DMS153 (cell line): ENCODE data around the gene PXMP4.
A peak's percentile ranks its signal among the peaks of the same experiment; 100 is the strongest.

ENCODE experiments used
- DNase-seq: peaks from one replicate; lab custom pipeline; 2025; lab: John Stamatoyannopoulos, UW

PXMP4 gene

DNA sequence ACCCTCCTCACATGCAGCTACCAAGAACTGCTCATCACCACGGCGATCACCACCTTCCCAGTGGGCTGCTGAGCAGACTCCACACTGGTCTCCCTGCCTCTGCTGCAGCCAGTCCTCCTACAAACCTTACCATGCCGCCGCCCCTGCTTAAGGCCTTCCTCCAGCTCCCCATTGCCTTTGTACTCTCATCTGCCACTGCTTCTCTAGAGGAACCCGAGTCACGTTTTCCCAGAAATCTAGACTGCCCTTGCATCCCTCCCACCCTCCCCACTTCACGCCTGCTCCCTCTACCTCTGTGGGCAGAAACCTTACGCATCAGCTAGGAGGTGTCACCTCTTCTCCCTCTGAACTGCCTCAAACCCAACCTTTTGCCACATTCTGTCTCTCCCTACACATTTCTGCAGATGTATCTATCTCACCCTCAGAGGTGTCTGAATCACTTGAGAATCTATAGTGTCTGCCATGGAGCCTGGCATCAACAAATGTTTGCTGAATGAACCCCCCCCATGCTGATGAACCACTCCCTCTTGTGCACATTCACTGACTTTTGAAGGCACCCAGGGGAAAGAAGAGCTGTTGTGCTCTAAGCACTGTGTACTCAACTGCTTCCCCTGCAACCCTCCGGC is 38.3 kb downstream of the PXMP4 start:
- no peak for DNase-seq

DNA sequence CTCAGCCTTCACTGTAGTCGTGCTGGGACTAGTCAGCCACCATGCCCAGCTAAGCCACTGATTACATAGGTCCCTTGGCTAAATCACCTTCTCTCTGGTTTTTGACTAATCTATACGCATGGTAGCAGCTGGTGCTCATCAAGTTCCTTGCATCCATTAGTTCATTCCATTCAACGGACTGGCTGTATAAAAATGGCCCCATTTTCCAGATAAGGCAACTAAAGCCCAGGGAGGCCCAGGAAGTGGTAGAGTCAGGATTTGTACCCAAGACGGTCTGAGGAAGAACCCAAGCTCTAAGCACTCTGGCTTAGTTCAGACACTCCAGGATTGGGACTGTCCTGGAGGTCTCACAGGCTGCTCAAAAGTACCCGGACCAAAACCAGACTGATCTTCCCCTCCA is 38.8 kb downstream of the PXMP4 start:
- DNase-seq = no peak

DNA sequence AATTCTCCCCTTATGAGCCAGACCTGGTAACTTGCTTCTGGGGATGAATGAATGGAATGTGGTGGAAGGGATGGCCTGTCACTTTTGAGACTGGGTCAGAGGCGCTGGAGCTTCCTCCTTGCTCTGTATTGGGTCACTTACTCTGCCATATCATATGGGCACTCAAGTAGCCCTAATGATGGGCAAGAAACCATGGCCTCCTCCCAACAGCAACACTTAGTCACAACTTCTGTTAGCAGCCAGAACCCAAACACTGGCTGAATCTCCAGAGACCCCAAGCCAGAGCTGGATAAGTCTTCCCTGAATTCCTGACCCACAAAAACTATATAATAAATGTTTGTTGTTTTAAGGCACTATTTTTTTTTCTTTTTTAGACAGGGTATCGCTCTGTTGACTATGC is 39.4 kb downstream of the PXMP4 start:
- DNase-seq = no peak

DNA sequence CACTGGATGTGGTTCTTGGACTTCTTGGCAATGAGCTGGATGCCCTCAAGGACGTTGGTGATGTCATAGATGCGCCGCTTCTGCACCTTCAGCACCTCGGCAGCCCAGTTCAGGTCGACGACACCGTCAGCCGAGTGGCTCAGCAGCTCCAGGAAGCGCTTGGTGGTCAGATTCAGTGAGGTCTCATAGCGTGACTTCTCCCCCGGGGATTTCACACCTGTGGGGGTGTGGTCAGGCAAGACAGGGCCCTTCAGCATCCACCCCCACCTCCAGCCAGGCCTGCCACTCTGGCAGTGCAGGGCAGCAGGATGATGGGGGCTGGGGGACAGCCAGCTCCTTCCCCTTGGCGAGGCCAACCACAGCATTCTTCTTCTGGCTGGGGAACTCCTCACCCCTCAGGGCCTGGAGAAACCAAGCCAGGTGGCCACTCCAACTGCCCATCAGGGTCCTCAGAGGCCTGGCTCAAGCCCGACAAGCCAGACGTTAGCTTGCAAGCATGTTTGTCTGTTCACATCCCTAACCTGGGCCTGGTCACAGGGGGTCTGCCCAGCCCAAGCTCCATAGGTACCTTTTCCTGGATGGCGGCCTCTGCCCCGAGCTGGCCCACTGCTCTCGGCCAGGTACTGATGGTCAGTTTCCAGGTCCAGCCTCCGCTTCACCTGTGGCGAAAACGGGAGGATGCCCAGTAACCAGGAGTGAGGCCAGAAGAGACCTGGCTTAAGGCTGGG is 40.2 kb downstream of the PXMP4 start:
- DNase-seq = no peak

DNA sequence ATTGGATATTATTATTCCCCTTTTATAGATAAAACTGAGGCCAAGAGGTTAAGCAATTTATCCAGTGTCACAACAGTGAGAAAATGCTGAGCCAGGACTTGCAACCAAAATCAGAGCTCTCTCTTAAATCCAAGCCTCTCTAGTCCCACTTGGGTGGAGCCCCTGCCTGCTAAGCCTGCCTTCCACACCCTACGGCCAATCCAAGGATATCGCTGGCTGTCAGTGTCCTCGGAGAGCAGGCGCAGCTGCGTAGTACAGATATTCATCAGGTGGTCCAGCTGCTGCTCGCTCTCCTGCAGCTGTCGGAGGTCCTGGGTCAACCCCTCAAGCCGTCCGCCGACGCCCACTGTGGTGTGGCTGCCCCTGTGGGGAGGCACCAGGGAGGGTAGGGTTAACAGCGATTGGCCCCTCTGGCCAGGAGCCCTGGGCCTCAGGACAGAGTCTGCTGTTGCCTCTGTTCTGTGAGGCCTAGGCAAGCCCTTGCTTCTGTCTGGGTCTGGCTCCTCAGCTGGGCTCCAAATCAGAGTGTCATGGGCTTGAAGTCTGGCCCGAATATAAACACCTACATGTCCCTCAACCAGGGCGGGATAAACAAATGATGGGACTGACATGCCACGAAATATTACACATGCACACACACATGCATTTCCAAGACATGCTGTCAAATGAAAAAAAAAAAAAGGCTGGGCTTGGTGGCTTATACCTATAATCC is 42.0 kb downstream of the PXMP4 start:
- no peak for DNase-seq

DNA sequence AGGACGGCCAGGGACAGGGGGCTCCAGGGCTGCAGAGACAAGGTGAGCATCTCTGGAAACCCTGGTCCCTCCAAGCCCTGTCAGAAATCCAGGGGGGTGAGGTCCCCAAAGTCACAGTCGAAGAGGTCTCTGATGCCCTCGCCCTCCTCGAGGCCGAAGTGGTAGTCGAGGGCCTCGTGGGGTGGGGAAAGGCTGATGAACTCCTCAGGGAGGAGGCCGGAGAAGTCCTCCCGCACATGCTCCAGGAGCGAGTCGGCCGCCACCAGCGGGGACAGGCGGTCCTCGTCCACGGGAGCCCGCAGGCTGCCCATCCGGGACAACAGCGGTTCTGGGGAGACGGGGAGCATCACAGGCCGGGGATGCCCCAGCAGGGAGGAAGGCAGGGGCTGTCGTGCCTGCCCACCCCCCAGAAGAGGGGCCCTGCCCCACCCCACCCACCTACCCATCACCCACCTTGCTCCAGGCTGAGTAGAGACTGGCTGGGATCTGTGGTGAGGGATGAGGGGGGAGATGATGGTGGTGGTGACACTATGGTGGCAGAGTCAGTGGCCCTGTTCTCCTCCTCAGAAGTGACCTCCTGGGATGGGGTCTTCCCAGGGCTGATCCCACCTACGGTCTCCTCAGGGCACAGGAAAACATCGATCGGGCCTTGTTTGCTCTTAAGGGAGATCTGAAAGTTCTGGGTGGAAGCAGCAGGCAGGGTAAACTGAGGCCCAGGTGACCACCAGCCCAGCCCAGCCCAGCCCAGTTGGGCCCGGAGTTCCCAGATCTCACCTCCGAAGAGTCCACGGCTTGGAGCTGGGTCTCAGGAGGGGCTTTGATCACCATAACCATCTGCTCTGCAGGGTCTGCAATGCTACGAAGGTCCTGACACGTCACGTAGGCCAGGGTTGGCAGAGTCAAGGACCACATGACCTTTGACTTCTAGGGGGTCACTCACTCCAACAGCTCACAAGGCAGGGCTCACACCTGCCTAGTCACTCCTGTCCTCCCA is 43.2 kb downstream of the PXMP4 start:
- DNase-seq = no peak

DNA sequence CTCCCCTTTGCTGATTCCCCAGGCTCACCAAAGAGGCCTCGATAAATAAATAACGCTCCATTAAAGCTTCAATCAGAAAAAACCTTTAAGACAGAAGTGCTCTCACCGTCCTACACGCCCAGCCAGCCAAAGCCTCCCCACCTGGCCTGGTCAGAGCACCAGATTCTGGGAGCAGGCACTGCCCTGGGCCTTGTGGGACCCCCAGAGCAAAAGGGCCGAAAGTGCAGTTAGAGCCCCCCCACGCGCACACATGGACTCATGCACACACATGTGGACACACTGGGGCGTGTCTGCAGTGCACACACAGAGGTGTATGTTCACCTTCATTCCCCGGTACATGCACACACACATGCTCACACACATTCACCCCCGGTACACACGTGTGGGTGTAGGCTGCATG is 44.0 kb downstream of the PXMP4 start:
- no peak for DNase-seq

DNA sequence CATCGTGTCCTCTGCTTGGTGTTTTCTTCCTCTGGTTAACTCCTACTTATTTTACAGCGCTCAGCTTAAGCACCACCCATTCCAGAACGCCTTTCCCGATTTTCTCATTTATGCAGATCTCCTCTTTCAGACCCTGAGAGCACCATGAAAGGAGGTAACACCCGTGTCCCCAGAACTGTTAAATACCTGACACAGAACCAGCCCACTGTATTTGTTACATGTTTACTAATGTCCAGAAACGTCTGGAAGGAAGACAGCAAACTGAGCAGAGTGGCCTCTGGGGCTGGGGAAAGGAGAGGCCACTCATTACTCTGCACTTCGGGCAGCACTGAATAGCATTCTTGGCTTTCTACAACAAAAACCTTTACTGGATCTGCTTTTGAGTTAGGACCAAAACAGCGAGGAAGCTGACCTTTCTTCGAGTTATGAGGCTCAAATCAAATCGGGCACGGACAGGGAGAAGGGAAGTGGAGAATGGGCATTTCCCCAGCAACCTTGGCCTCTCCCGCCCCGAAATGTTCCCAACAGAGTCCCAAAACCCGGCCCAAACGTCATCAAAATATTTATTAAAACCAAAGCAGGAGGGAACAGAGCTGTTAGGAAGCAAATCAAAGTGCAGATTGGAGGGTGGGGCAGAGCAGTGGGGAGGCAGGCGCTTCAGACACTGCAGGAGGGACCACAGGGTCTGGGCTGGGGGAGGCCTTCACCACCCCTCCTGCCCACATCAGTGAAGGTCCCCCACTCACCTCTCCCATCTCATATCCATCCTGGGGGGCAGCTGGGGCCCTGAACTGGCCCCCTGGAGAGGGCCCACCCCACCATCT is 44.8 kb downstream of the PXMP4 start:
- no peak for DNase-seq

DNA sequence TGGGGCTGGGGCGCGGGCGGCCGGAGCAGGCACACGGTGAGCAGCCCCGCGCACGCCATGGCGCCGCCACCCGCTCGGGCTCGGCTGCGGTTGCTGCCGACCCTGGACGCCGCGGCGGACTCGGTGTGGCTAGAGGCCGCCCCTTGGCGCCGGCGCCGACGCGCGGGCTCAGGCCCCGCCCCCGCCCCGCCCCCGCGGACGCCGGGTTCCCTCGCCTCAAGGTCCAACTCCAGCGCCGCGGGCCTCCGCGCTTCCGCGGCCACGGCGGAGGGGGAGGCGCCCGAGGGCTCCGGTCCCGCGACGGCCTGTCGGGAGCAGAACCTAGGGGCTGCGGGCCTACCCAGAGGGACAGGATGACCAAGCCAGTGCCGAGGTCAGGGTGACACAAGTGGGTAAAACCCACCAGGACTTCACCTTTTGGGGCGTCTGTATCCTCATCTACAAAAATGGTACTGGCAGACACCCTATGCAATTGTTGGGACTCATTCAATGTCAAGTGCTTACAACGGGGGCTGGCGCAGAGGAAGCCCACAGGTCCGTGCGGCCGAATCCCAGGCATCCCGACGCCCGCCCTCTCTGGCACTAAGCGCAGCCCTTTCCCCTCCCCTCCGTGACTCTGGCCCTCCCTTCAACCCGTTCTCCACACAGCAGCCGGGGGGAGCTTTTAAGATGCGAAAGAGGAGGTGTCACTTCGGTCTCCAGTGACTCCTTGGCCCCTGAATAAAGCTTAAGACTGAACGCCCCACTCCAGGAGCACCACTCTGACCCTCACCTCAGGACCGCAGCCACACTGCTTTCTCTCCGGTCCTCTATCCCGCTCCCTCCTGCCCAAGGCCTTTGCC is 45.6 kb downstream of the PXMP4 start, which contains the start of gene NECAB3:
NECAB3 (minus strand) TSS at position 135 of the 842 bp plus-strand sequence; CDS start at position 59, 76 bp downstream.
- DNase-seq = peak; percentile 52

DNA sequence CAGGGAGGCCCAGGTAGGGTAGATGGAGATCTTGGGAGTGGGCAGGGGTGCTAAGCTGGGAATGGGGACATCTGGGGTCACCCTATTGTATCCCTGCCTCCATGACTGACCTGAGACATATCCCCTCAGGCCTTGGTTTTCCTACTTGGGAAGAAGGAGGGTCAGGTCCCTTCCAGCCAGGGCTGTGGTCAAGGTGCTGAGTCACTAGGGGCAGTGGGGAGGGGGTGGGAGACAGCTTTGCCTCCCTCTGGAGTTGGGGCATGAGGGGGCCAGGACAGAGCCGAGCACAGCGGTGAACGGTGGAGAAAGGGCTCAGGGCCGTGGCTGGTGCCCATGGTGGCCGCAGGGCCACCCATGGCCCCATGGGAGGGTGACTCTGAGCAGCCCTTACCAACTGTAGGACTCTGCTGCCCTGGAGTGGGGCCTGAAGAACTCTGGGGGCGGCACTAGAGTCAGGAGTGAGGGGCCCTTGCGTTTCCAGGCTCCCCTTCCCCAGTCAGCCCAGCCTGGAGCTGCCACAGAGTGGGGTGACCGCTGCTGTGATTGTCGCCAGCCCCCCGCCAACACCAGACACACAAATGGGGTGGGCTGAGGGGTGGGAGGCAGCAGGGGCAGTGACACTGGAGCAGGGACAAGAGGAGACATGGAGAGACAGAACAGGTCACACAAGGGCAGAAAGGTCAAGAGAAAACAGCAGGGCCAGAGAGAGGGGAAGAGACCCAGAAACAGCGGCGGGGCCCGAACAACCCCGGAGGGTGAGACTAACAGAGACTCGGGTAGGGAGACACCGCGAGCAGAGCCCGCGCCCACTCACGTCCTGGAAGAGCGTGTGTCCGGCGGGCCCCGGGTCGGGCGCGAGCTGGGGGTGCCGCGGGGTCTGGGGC is 46.5 kb downstream of the PXMP4 start:
- no peak for DNase-seq

DNA sequence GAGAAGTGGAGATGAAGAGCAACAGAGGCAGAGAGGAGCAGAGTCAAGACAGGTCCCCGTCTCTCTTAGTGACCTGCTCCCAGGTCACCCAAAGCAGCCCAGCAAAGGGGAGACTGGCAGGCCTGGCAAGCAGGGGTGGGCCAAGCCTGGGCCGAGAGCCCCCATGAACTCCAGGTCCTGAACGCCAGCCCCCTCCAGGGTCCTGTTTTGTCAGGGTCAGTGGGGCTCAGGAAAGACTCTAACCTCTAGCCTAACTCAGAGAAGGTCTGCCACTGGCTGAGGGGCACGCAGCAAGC is 47.0 kb downstream of the PXMP4 start:
- DNase-seq = no peak

DNA sequence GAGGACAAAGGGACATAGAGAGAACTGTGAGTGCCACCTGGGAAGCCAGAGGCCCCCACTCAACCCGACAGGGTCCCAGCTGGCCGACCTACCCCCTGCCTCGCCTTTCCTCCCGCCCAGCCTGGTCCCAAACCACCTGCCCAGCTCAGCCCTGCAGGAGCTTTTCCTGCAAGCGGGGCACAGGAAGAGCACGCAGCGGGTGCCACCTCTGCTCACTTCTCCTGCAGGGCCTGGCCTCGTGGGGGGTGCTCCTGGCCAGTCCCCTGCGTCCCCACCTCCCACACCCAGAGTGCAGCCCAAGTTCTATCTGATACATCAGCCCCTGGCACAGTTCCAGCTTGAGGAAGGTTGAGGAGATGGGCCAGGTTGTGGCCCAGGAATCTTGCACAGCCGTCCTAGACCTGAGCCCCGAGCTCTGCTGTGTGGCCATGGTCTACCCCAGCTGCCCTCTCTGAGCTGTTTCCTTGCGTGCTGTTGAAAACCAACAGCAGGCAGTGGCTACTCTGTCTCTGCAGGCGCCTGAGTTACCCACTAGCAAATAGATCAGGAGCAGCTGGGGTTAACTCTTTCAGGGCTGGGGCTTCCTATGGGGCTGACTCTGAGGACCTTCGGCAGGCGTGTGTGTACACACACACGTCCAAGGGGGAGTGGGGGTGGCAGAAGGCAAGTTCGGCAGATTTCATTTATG is 47.5 kb downstream of the PXMP4 start:
- DNase-seq = no peak

DNA sequence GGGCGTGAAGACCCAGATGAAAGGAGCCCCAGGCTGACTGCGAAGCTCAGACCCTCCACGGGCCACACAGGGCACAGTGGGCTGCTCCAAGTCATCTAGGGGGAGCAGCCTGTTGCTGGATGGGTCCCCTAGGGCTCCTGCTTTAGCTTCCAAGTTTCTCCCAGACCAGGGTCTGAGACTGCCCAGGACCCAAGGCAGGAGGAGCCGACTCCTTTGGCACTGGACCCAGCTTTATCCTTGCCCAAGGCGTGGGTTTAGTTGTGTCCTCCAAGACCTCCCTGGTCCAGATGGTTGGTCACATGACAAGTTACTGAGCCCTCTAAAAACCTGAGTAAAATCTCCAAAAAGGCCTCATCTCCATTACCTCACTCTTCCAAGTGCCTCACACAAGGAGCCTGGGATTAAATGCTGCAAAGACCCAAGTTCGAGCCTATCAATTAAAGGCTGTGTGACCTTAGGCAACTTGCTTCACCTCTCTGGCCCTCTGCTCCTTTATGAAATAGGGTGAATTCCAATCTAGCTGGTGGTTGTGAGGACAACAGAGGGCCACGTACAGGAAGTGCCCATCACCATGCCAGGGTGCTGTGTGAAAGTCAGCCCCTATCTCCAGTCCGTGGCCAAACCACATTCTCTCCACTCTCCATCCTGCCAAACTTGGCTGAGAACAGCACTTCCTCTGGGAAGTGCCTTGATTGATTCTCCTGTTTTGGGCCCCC is 48.4 kb downstream of the PXMP4 start:
- no peak for DNase-seq

DNA sequence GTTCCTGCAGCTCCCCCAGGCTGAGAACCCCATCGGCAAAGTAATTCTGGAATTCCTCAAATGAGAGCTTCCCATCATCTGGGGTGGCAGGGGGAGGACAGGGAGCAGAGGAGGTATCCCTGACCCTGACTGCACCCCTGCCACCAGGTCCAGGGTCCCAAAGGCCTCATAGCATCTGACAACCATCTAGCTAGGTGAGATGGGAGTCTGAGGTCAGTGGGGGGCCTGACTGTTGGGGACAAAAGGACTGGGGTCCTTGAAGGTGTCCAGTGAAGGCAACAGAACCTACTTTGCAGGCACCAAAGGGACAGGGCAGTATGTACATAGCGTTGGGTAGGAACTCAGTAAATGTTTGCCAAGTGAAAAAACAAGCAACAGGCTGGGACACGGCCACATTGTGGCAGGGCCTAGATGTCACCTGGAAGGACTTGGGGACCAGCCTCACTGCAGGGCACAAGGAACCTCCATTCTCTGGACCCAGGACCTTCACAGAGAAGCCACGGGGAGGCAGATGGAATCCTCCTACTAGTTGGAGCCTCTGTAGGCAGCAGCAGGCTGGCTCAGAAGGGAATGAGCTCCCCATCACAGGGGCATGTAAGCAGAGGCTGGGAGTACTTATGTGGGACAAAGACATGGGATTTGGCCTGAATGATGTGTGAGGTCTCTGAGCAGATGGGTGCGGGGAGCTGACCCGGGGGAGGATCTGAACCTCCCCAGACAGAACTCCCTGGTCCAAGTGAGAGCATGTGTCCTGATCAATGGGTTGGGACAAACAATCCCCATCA is 49.2 kb downstream of the PXMP4 start:
- no peak for DNase-seq

DNA sequence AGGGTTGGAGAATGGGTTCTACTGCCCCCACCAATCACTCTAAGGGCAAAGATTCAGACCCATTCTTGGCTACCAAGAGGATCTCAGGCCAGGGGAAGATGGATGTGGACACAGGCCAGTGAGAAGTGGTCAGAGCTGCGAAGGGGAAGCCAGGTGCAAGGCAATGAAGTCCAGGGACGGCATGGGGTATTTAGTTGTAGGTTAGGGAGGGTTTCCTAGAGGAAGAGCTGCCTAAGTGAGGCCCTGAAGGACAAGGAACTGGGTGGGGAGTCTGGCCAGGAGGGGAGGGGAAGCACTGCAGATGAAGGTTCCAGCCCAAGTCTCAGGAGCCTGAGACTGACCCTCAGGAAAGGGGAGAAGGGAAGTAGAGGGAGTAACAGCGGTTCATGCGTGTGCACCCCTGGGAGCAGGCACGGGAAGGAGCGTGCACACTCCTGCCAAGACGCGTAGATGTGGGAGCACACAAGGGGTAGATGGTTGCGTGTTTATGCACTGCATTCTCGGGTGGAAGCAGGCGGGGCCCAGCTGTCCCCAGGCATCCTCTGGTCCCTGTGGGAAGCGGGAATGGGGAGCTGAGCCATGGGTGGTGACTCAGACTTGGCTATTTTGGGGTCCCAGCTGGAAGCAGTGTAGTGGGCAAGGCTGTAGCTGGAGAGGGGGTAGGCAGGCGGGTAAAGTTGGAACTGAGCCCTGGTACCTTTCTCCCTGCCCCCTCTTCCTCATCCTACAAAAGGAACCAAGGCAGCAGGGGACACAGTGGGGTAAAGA is 50.1 kb downstream of the PXMP4 start:
- no peak for DNase-seq

DNA sequence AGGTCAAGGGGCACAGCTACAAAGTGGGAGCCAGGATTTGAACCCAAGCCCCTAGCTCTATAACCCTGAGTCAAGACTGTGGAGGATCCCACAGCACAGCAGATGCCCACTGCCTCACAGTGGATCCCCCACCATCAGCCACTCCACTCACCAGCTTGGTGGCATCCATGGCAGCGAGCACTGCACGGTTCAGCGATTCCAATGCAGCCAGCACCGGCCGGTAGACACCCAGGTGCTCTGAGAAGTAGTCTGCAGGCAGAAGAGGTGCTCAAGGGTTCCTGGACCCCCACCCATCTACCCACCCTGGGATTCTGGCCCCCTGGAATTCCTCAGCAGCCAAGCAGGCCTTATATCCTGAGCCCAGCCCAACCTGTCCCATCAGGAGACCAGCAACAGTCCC is 50.9 kb downstream of the PXMP4 start:
- no peak for DNase-seq
